CD4-positive, alpha-beta T cell treated with Interferon gamma for 1 hour (primary cell): ENCODE data around the gene CD177.
"Not testable (repeated sequence)": the region's sequence is repeated elsewhere in the genome, so short reads cannot be mapped to it uniquely, and the experiment has no call there.

Experiments used
- DNase-seq: peaks from one replicate; pipeline ENCODE4 v3.0.0-alpha.2; 2020

CD177 gene

GRCh38 chr19:43353606-43354304, at the start of gene CD177:
Gene CD177, plus strand, starts transcription at chr19:43353686. Its CDS starts 29 bp downstream, at chr19:43353715.
- DNase-seq: no peak

GRCh38 chr19:43305642-43306041, 47.8 kb upstream of the CD177 start:
- DNase-seq: no peak

- DNase-seq: no peak
Measured at GRCh38 chr19:43306097-43306496, 47.4 kb upstream of the CD177 start.

GRCh38 chr19:43308244-43308815, 45.2 kb upstream of the CD177 start:
- DNase-seq: no peak

- no peak for DNase-seq
Measured at GRCh38 chr19:43309466-43309865, 44.0 kb upstream of the CD177 start.

GRCh38 chr19:43310221-43310620, 43.3 kb upstream of the CD177 start:
- DNase-seq: no peak

- no peak for DNase-seq
Measured at GRCh38 chr19:43311256-43311655, 42.2 kb upstream of the CD177 start.

- no peak for DNase-seq
Measured at GRCh38 chr19:43311706-43312105, 41.8 kb upstream of the CD177 start.

- DNase-seq: no peak
Measured at GRCh38 chr19:43313711-43314495, 39.6 kb upstream of the CD177 start.

- DNase-seq: no peak
Measured at GRCh38 chr19:43315851-43316250, 37.6 kb upstream of the CD177 start.

- DNase-seq: no peak
Measured at GRCh38 chr19:43316591-43317319, 36.7 kb upstream of the CD177 start.

- DNase-seq: no peak
Measured at GRCh38 chr19:43318203-43318602, 35.3 kb upstream of the CD177 start.

- DNase-seq: no peak
Measured at GRCh38 chr19:43318796-43319314, 34.6 kb upstream of the CD177 start.

GRCh38 chr19:43320546-43320945, 32.9 kb upstream of the CD177 start:
- DNase-seq: no peak

GRCh38 chr19:43326761-43327160, 26.7 kb upstream of the CD177 start:
- DNase-seq: not testable (repeated sequence)

GRCh38 chr19:43328561-43328960, 24.9 kb upstream of the CD177 start:
- DNase-seq: not testable (repeated sequence)

- not testable (repeated sequence) for DNase-seq
Measured at GRCh38 chr19:43329049-43329448, 24.4 kb upstream of the CD177 start.

GRCh38 chr19:43329989-43330388, 23.5 kb upstream of the CD177 start:
- DNase-seq: no peak

GRCh38 chr19:43330726-43331434, 22.6 kb upstream of the CD177 start:
- DNase-seq: no peak

- no peak for DNase-seq
Measured at GRCh38 chr19:43331435-43332010, 22.0 kb upstream of the CD177 start.

- DNase-seq: no peak
Measured at GRCh38 chr19:43332058-43332922, 21.2 kb upstream of the CD177 start.
